H1 (cell line): ENCODE results near the gene PCF11.

Experiments used
- CBX5 ChIP-seq: fragments of 300-800, 300-1000 bp; sonication (generic); IDR thresholded peaks from 2 replicates; pipeline ENCODE4 v1.7.1; 2016; ENCODE audit warnings: antibody characterized with exemption, low read length, low read depth
- CHD2 ChIP-seq: IDR thresholded peaks from 2 replicates; pipeline ENCODE4 v1.6.1; 2012; ENCODE audit warnings: low read length, improper control_type of control experiment
- EZH2 ChIP-seq: fragments of 200-600 bp; sonication (generic); IDR thresholded peaks from 2 replicates; pipeline ENCODE4 v1.7.1; 2012; ENCODE audit warnings: low read depth, mild to moderate bottlenecking, moderate library complexity, low read length, inconsistent platforms; ENCODE audit not compliant: severe bottlenecking
- HDAC2 ChIP-seq, 2 experiments: fragments of 300-600 bp in 1 of 2; sonication (generic) in 1 of 2; IDR thresholded peaks; 2 replicates each; pipeline ENCODE4 v1.6.1; 2011 to 2012; ENCODE audit warnings: low read depth in 2 of 2, low read length in 2 of 2, mild to moderate bottlenecking in 2 of 2, moderate library complexity in 2 of 2, borderline replicate concordance in 1 of 2, inconsistent platforms in 1 of 2
- KDM1A ChIP-seq: fragments of 200-600, 300-600 bp; sonication (generic); IDR thresholded peaks from 2 replicates; pipeline ENCODE4 v1.7.1; 2016; ENCODE audit warnings: mild to moderate bottlenecking, low read length, borderline replicate concordance
- POLR2A ChIP-seq, 2 experiments: IDR thresholded peaks; 1 replicate in 1 of 2; 2 replicates in 1 of 2; pipeline ENCODE4 v1.6.1; 2011; ENCODE audit warnings: low read depth in 2 of 2, low read length in 2 of 2, mild to moderate bottlenecking in 2 of 2; ENCODE audit errors: control extremely low read depth in 1 of 2
- POLR2AphosphoS5 ChIP-seq: IDR thresholded peaks from 2 replicates; pipeline ENCODE4 v1.6.1; 2011; ENCODE audit warnings: low read depth, low read length
- RAD21 ChIP-seq, 2 experiments: IDR thresholded peaks in 1 of 2; conservative IDR thresholded peaks in 1 of 2; 2 replicates each; pipeline ENCODE4 v1.6.1; 2011; ENCODE audit warnings: low read depth in 2 of 2, low read length in 2 of 2, improper control_type of control experiment in 1 of 2, inconsistent platforms in 1 of 2, mild to moderate bottlenecking in 1 of 2, moderate library complexity in 1 of 2
- RXRA ChIP-seq: IDR thresholded peaks from 2 replicates; pipeline ENCODE4 v1.6.1; 2011; ENCODE audit warnings: low read depth, mild to moderate bottlenecking, low read length, moderate library complexity; ENCODE audit not compliant: insufficient read depth
- SAP30 ChIP-seq: fragments of 300-600 bp; sonication (generic); IDR thresholded peaks from 2 replicates; pipeline ENCODE4 v1.7.1; 2012; ENCODE audit warnings: low read length, moderate library complexity, mild to moderate bottlenecking, inconsistent platforms; ENCODE audit not compliant: insufficient read depth, insufficient replicate concordance
- SP2 ChIP-seq: IDR thresholded peaks from 2 replicates; pipeline ENCODE4 v1.6.1; 2012; ENCODE audit warnings: mild to moderate bottlenecking, low read length, inconsistent platforms
- ZNF274 ChIP-seq: IDR thresholded peaks from 2 replicates; pipeline ENCODE4 v1.7.0; 2012; ENCODE audit warnings: low read length, borderline replicate concordance; ENCODE audit errors: extremely low read depth
- TF ChIP-seq, protein P1 (sequence below), 3 experiments: IDR thresholded peaks; 1 replicate in 2 of 3; 2 replicates in 1 of 3; pipeline versions ENCODE4 v1.5.1 to v1.6.1; 2011; ENCODE audit warnings: low read length in 3 of 3, mild to moderate bottlenecking in 3 of 3, inconsistent platforms in 2 of 3, low read depth in 1 of 3, moderate library complexity in 1 of 3; ENCODE audit not compliant: insufficient read depth in 1 of 3; ENCODE audit errors: control extremely low read depth in 1 of 3
- TF ChIP-seq, protein P2 (sequence below): IDR thresholded peaks from 2 replicates; pipeline ENCODE4 v1.6.1; 2012; ENCODE audit warnings: inconsistent platforms

GRCh38 chr11:83172551-83172950 is 15.6 kb downstream of the PCF11 start:
- TF ChIP-seq POLR2AphosphoS5: no peak
- TF ChIP-seq HDAC2 (IDR thresholded peaks at IDR 0.05; ENCODE audit: borderline replicate concordance in 1 of 2, low read depth in 2 of 2, low read length in 2 of 2): no peak
- no peak for TF ChIP-seq SAP30
- TF ChIP-seq, protein P1, sequence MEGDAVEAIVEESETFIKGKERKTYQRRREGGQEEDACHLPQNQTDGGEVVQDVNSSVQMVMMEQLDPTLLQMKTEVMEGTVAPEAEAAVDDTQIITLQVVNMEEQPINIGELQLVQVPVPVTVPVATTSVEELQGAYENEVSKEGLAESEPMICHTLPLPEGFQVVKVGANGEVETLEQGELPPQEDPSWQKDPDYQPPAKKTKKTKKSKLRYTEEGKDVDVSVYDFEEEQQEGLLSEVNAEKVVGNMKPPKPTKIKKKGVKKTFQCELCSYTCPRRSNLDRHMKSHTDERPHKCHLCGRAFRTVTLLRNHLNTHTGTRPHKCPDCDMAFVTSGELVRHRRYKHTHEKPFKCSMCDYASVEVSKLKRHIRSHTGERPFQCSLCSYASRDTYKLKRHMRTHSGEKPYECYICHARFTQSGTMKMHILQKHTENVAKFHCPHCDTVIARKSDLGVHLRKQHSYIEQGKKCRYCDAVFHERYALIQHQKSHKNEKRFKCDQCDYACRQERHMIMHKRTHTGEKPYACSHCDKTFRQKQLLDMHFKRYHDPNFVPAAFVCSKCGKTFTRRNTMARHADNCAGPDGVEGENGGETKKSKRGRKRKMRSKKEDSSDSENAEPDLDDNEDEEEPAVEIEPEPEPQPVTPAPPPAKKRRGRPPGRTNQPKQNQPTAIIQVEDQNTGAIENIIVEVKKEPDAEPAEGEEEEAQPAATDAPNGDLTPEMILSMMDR (IDR thresholded peaks at IDR 0.05; ENCODE audit: control extremely low read depth in 1 of 3, insufficient read depth in 1 of 3, low read depth in 1 of 3, low read length in 3 of 3): no peak
- TF ChIP-seq SP2: no peak
- TF ChIP-seq KDM1A: no peak
- no peak for TF ChIP-seq RXRA
- no peak for TF ChIP-seq CHD2
- no peak for TF ChIP-seq RAD21 (IDR thresholded peaks at IDR 0.05 in 1 of 2, conservative IDR thresholded peaks at IDR 0.05 in 1 of 2; ENCODE audit: low read depth in 2 of 2, low read length in 2 of 2)
- no peak for TF ChIP-seq ZNF274
- TF ChIP-seq CBX5: no peak
- no peak for TF ChIP-seq EZH2
- TF ChIP-seq POLR2A (IDR thresholded peaks at IDR 0.05; ENCODE audit: control extremely low read depth in 1 of 2, low read depth in 2 of 2, low read length in 2 of 2): no peak
- TF ChIP-seq, protein P2, sequence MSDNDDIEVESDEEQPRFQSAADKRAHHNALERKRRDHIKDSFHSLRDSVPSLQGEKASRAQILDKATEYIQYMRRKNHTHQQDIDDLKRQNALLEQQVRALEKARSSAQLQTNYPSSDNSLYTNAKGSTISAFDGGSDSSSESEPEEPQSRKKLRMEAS: no peak
